Lung (tissue), 12 donors: ENCODE measurements around the gene LENG8. TPM values are rescaled to one million over a fixed set of nuclear protein-coding genes. Genes with fewer than 3 reads are reported as not detected.

Experiments used
- ATAC-seq: fragments of 200-7000 bp; cut with Tn5 transposase; one replicate; pipeline ENCODE4 v1.9.1; 2020; ENCODE audit warnings: moderate number of reproducible peaks; ENCODE audit not compliant: insufficient read depth, low FRiP score
- DNase-seq, 3 donors: peaks; one replicate each; pipeline ENCODE4 v3.0.0-alpha.2; 2013 to 2017
- H3K27ac ChIP-seq, 2 donors: one replicate each; pipeline ENCODE4 v1.5.1; 2013; ENCODE audit warnings: mild to moderate bottlenecking in 2 of 2, moderate library complexity in 2 of 2, control low read depth in 1 of 2, inconsistent platforms in 1 of 2, low read depth in 1 of 2, low read length in 1 of 2
- H3K27me3 ChIP-seq, 3 donors: one replicate each; pipeline ENCODE4 v1.5.1; 2013; ENCODE audit warnings: low read length in 2 of 3; ENCODE audit not compliant: control insufficient read depth in 3 of 3, insufficient read depth in 3 of 3
- H3K36me3 ChIP-seq, 4 donors: one replicate each; pipeline ENCODE4 v1.5.1; 2013; ENCODE audit warnings: low read length in 4 of 4, mild to moderate bottlenecking in 1 of 4, moderate library complexity in 1 of 4; ENCODE audit not compliant: control insufficient read depth in 4 of 4, insufficient read depth in 4 of 4
- H3K4me1 ChIP-seq, 5 donors: one replicate each; pipeline ENCODE4 v1.5.1; 2013; ENCODE audit warnings: low read length in 5 of 5, mild to moderate bottlenecking in 2 of 5, moderate library complexity in 1 of 5; ENCODE audit not compliant: control insufficient read depth in 5 of 5, insufficient read depth in 5 of 5
- H3K4me3 ChIP-seq: one replicate; pipeline ENCODE4 v1.5.1; 2013; ENCODE audit warnings: mild to moderate bottlenecking, control low read depth, moderate library complexity
- H3K9ac ChIP-seq, 2 donors: one replicate each; pipeline ENCODE4 v1.5.1; 2013; ENCODE audit warnings: low read length in 2 of 2, control low read depth in 1 of 2; ENCODE audit not compliant: insufficient read depth in 1 of 2
- H3K9me3 ChIP-seq, 4 donors: one replicate each; pipeline ENCODE4 v1.5.1; 2013; ENCODE audit warnings: low read length in 3 of 4, mild to moderate bottlenecking in 1 of 4, moderate library complexity in 1 of 4; ENCODE audit not compliant: control insufficient read depth in 4 of 4, insufficient read depth in 3 of 4
- CTCF ChIP-seq: IDR thresholded peaks from 2 replicates; pipeline ENCODE4 v1.5.1; 2012; ENCODE audit warnings: mild to moderate bottlenecking; ENCODE audit errors: control extremely low read depth, extremely low read depth
- WGBS, 2 donors: extraction: QIAGEN DNeasy Blood & Tissue Kit; methylation state at CpG; one replicate each; pipeline ENCODE4 v1.1.7; 2013; 5-methylcytosine and 5-hydroxymethylcytosine counted together
- polyA plus RNA-seq, 2 donors: library from polyadenylated mRNA; stranded (reverse); fragments of 200-250 nt; gene quantifications; one replicate each; pipeline ENCODE4 v1.2.1, GENCODE V29; 2013
- total RNA-seq, 2 donors: library from RNA; depleted of rRNA in 1 of 2; stranded (reverse); fragments of >200 nt in 1 of 2; gene quantifications; one replicate each; pipeline ENCODE4 v1.2.1, GENCODE V29; 2014 to 2021
- donor health status: control.
- donor health status: control.
- donor health status: Bipolar disorder and iron deficiency.
- donor health status: healthy.
- donor health status: DM: yes; HTN: yes; CAD: no.

LENG8 gene
- total and polyA plus RNA-seq, 4 donors = 75.1 to 199 (median 113) TPM

- Histone ChIP-seq H3K4me3 (no peak overlapping the region), H3K27me3 (peaks cover 0 to 4% (median 0%) of the 10 kb centered on the region in 3 donors), H3K4me1 (peaks cover 0 to 12% (median under 1%) of the 10 kb centered on the region in 5 donors), H3K36me3 (no peaks in the 10 kb centered on the region), H3K27ac (no peak overlapping the region), H3K9me3 (peaks cover 0 to 2% (median 0%) of the 10 kb centered on the region in 4 donors), H3K9ac (no peak overlapping the region)
- WGBS, 2 donors = 88 to 93% methylated on average over 35 to 36 of the region's 36 CpGs
- DNase-seq = no peak
- no peak for ATAC-seq
- TF ChIP-seq CTCF = no peak
These were observed 24.2 kb upstream of the LENG8 start for GRCh38 chr19:54424660-54425381.

GRCh38 chr19:54425382-54425723 lies 23.6 kb upstream of the LENG8 start:
- WGBS, 2 donors = 69 to 72% methylated on average over 5 of the region's 5 CpGs

GRCh38 chr19:54426291-54426931 lies 22.6 kb upstream of the LENG8 start:
- peaks cover 0 to 4% (median 0%) of the 10 kb centered on the region in 3 donors for H3K27me3 ChIP-seq

More at GRCh38 chr19:54425382-54425723, 23.6 kb upstream of the LENG8 start:
- peaks cover 0 to 2% (median 0%) of the 10 kb centered on the region in 4 donors for H3K9me3 ChIP-seq
- H3K4me1 ChIP-seq = peaks cover 0 to 8% (median 5%) of the 10 kb centered on the region in 5 donors
- peaks cover 0 to 4% (median 0%) of the 10 kb centered on the region in 3 donors for H3K27me3 ChIP-seq
- no peaks in the 10 kb centered on the region for H3K36me3 ChIP-seq
- no peak overlapping the region for H3K27ac ChIP-seq
- H3K9ac ChIP-seq = no peak overlapping the region
- no peak for ATAC-seq
- no peak for DNase-seq
- no peak overlapping the region for H3K4me3 ChIP-seq
- no peak for TF ChIP-seq CTCF

More at GRCh38 chr19:54426291-54426931, 22.6 kb upstream of the LENG8 start:
- H3K9me3 ChIP-seq = no peaks in the 10 kb centered on the region
- no peaks in the 10 kb centered on the region for H3K36me3 ChIP-seq
- TF ChIP-seq CTCF = no peak
- no peak for ATAC-seq
- no peak overlapping the region for H3K4me3 ChIP-seq
- DNase-seq = no peak
- no peak overlapping the region for H3K27ac ChIP-seq
- H3K9ac ChIP-seq = no peak overlapping the region
- WGBS, 2 donors = 70 to 74% methylated on average over 17 of the region's 17 CpGs
- peaks cover 0 to 16% (median 6%) of the 10 kb centered on the region in 5 donors for H3K4me1 ChIP-seq
